ENCODE data around the gene VCP. TPM values are rescaled to one million over a fixed set of nuclear protein-coding genes. Genes with fewer than 3 reads are reported as not detected.
A peak's percentile ranks its signal among the peaks of the same experiment; 100 is the strongest.

The VCP gene
- polyA plus RNA-seq, 1 donor (not counting 4 experiments of a cell fraction or from before 2014, with no cell fraction given), result 414 TPM

GRCh38 chr9:35029241-35029640 lies 43.2 kb downstream of the VCP start:
- dilution Hi-C loops (cut with MboI; ENCODE audit: extremely low pct_ligation_motif_present, low sequenced_read_pairs), result no loop called here
- no peak for DNase-seq (ENCODE audit: low read depth, low spot score)
- Histone ChIP-seq H3K36me3 (ENCODE audit: control insufficient read depth in 2 of 2, extremely low read depth in 1 of 2, insufficient read depth in 2 of 2, low read length in 2 of 2) (no peaks in the 10 kb centered on the region), H3K4me3 (ENCODE audit: control insufficient read depth in 2 of 3, extremely low read depth in 1 of 3, insufficient read depth in 2 of 3, low read depth in 1 of 3, low read length in 3 of 3) (no peak overlapping the region), H3K4me2 (ENCODE audit: control insufficient read depth, extremely low read depth, insufficient read depth, low read depth, low read length) (no peak overlapping the region), H3K9me3 (ENCODE audit: control insufficient read depth, low read depth, low read length) (peaks cover 7% of the 10 kb centered on the region), H3K9me1 (ENCODE audit: control insufficient read depth, extremely low read depth, insufficient read depth, low read length) (no peaks in the 10 kb centered on the region), H2AFZ (ENCODE audit: control insufficient read depth, low read length) (no peak overlapping the region), H4K20me1 (ENCODE audit: control insufficient read depth, extremely low read depth, insufficient read depth, low read length) (no peaks in the 10 kb centered on the region), H3K9ac (ENCODE audit: control insufficient read depth, extremely low read depth, insufficient read depth, low read length) (no peak overlapping the region), H3K27me3 (ENCODE audit: control insufficient read depth, extremely low read depth, insufficient read depth, low read length) (no peaks in the 10 kb centered on the region), H3K79me2 (ENCODE audit: control insufficient read depth, insufficient read depth, low read length) (no peaks in the 10 kb centered on the region), H3K4me1 (ENCODE audit: control insufficient read depth, extremely low read depth, insufficient read depth, low read length) (peaks cover 28% of the 10 kb centered on the region), H3K27ac (ENCODE audit: control insufficient read depth, insufficient read depth, low read length) (peak overlapping the region; percentile 58)
- no peak for FAIRE-seq
- TF ChIP-seq, protein P1, sequence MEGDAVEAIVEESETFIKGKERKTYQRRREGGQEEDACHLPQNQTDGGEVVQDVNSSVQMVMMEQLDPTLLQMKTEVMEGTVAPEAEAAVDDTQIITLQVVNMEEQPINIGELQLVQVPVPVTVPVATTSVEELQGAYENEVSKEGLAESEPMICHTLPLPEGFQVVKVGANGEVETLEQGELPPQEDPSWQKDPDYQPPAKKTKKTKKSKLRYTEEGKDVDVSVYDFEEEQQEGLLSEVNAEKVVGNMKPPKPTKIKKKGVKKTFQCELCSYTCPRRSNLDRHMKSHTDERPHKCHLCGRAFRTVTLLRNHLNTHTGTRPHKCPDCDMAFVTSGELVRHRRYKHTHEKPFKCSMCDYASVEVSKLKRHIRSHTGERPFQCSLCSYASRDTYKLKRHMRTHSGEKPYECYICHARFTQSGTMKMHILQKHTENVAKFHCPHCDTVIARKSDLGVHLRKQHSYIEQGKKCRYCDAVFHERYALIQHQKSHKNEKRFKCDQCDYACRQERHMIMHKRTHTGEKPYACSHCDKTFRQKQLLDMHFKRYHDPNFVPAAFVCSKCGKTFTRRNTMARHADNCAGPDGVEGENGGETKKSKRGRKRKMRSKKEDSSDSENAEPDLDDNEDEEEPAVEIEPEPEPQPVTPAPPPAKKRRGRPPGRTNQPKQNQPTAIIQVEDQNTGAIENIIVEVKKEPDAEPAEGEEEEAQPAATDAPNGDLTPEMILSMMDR (optimal IDR thresholded peaks at IDR 0.05 in 1 of 3, IDR thresholded peaks at IDR 0.05 in 1 of 3, conservative IDR thresholded peaks at IDR 0.05 in 1 of 3; ENCODE audit: extremely low read depth in 1 of 3, insufficient read depth in 2 of 3, low read length in 3 of 3), result no peak
- no peak for TF ChIP-seq EZH2 (IDR thresholded peaks at IDR 0.05; ENCODE audit: low read length)

DNA sequence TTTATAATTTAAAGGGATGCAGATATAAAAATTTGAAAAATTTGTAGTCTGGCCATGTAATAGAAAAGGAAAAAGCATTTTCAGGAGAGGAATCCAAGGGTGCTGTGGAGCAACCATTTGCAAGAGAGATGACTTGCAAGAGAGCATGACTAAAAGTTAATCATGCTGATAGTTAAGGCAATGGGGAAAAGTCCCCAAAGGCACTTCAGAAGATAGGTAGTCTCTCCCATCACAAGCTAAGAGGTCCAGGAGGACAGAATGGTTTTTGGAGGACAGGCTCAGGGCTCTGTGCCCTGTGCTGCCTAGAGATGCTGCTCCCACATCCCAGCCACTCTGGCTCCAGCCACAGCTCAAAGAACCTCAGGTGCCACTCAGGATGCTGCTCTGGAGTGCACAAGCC lies 44.1 kb downstream of the VCP start:
- Histone ChIP-seq H3K27me3 (ENCODE audit: control insufficient read depth, extremely low read depth, insufficient read depth, low read length) (no peaks in the 10 kb centered on the region), H3K4me3 (ENCODE audit: control insufficient read depth in 2 of 3, extremely low read depth in 1 of 3, insufficient read depth in 2 of 3, low read depth in 1 of 3, low read length in 3 of 3) (no peak overlapping the region), H3K79me2 (ENCODE audit: control insufficient read depth, insufficient read depth, low read length) (no peaks in the 10 kb centered on the region), H3K27ac (ENCODE audit: control insufficient read depth, insufficient read depth, low read length) (peak overlapping the region; percentile 58), H3K4me2 (ENCODE audit: control insufficient read depth, extremely low read depth, insufficient read depth, low read depth, low read length) (no peak overlapping the region), H3K36me3 (ENCODE audit: control insufficient read depth in 2 of 2, extremely low read depth in 1 of 2, insufficient read depth in 2 of 2, low read length in 2 of 2) (no peaks in the 10 kb centered on the region), H2AFZ (ENCODE audit: control insufficient read depth, low read length) (no peak overlapping the region), H4K20me1 (ENCODE audit: control insufficient read depth, extremely low read depth, insufficient read depth, low read length) (no peaks in the 10 kb centered on the region), H3K9me1 (ENCODE audit: control insufficient read depth, extremely low read depth, insufficient read depth, low read length) (no peaks in the 10 kb centered on the region), H3K9me3 (ENCODE audit: control insufficient read depth, low read depth, low read length) (peaks cover 7% of the 10 kb centered on the region), H3K9ac (ENCODE audit: control insufficient read depth, extremely low read depth, insufficient read depth, low read length) (no peak overlapping the region), H3K4me1 (ENCODE audit: control insufficient read depth, extremely low read depth, insufficient read depth, low read length) (peaks cover 28% of the 10 kb centered on the region)
- FAIRE-seq (no peak), DNase-seq (ENCODE audit: low read depth, low spot score) (no peak)
- dilution Hi-C loops (cut with MboI; ENCODE audit: extremely low pct_ligation_motif_present, low sequenced_read_pairs), result no loop called here
- TF ChIP-seq, protein P1 (optimal IDR thresholded peaks at IDR 0.05 in 1 of 3, IDR thresholded peaks at IDR 0.05 in 1 of 3, conservative IDR thresholded peaks at IDR 0.05 in 1 of 3; ENCODE audit: extremely low read depth in 1 of 3, insufficient read depth in 2 of 3, low read length in 3 of 3), result no peak
- TF ChIP-seq EZH2 (IDR thresholded peaks at IDR 0.05; ENCODE audit: low read length), result no peak
